ENCODE measurements around the gene KRTAP3-1. TPM values are rescaled to one million over a fixed set of nuclear protein-coding genes. Genes with fewer than 3 reads are reported as not detected.
"Not testable (repeated sequence)": the region's sequence is repeated elsewhere in the genome, so short reads cannot be mapped to it uniquely, and the experiment has no call there.

Gene KRTAP3-1
- total RNA-seq, 1 experiment from 2014 or later = not detected

- H3K4me3 ChIP-seq (replicated peaks in 1 of 2; ENCODE audit: low read depth in 1 of 2, low read length in 2 of 2); H2AFZ ChIP-seq (ENCODE audit: low read depth, low read length, poor library complexity, severe bottlenecking); DNase-seq (ENCODE audit: low read depth, low spot score); BruUV-seq (replicated peaks); H3K79me2 ChIP-seq (ENCODE audit: insufficient read depth, low read length); H3K9ac ChIP-seq (ENCODE audit: low read length); ATAC-seq; H3K9me3 ChIP-seq (ENCODE audit: control insufficient read depth in 1 of 2, insufficient read depth in 1 of 2, low read depth in 1 of 2, low read length in 2 of 2); RAD21 ChIA-PET (ENCODE audit: low non-redundant PET in 1 of 2, low total read pairs in 2 of 2, uncharacterized antibody in 2 of 2, unreplicated experiment in 2 of 2); H3K9me2 ChIP-seq (ENCODE audit: insufficient read depth); H3K27me3 ChIP-seq (ENCODE audit: insufficient read depth, low read length); H3K36me3 ChIP-seq (ENCODE audit: control insufficient read depth in 1 of 2, insufficient read depth in 2 of 2, low read length in 2 of 2); intact Hi-C loops (cut with micrococcal nuclease); POLR2A ChIA-PET; H3K4me2 ChIP-seq (ENCODE audit: low read length); H4K20me1 ChIP-seq (ENCODE audit: insufficient read depth); H3K27ac ChIP-seq (ENCODE audit: low read depth, low read length); CTCF ChIA-PET: not testable (repeated sequence)
- H3K4me1 ChIP-seq (ENCODE audit: control insufficient read depth in 1 of 2, insufficient read depth in 2 of 2, low read length in 2 of 2) = peaks cover 7 to 10% of the 10 kb centered on the region in 2 experiments; a peak in 2 of 4 replicates
These were observed 25.5 kb upstream of the KRTAP3-1 start, which contains the start of gene KRTAP1-3 for GRCh38 chr17:41034346-41034935. Gene KRTAP1-3 (minus strand): TSS chr17:41034874. CDS start chr17:41034821, 53 bp downstream.

DNA sequence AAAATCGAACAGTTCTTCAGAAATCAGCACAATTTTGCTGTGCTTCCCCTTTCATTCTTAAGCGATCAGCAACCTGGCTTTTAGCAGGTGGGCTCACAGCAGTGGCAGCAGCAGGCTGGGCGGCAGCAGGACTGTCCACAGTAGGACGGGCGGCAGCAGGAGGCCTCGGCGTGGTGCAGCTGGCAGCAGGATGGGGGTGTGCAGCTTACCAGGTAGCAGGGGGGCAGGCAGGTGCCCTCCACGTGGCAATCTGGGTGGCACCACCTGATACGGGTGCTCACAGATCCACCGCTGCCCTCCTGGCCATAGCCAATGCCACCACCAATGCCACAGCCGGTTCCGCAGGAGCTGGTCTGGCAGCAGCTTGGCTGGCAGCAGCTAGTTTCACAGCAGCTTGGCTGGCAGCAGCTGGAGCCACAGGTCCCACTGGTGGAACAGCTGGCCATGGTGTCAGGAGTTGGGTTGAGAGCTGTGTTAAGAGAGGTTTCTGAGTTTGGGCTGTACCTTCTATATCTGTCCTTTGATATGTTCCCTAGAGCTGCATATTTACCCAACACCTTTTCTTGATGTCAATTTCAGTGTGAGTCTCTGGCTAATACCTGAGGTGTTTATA is 20.8 kb upstream of the KRTAP3-1 start, which contains the start of gene KRTAP1-4:
Gene KRTAP1-4, minus strand, starts transcription at position 563 of the 613 bp plus-strand sequence. Its CDS starts 117 bp downstream, at position 446.
- intact Hi-C loops (cut with micrococcal nuclease) = no loop called here
- Histone ChIP-seq H3K36me3 (ENCODE audit: control insufficient read depth in 1 of 2, insufficient read depth in 2 of 2, low read length in 2 of 2) (no peaks in the 10 kb centered on the region), H3K9me2 (ENCODE audit: insufficient read depth) (no peaks in the 10 kb centered on the region), H3K27ac (ENCODE audit: low read depth, low read length) (no peak within 1 kb of the TSS), H3K4me2 (ENCODE audit: low read length) (no peak within 1 kb of the TSS), H2AFZ (ENCODE audit: low read depth, low read length, poor library complexity, severe bottlenecking) (no peak within 1 kb of the TSS), H4K20me1 (ENCODE audit: insufficient read depth) (no peaks in the 10 kb centered on the region), H3K4me3 (replicated peaks in 1 of 2; ENCODE audit: low read depth in 1 of 2, low read length in 2 of 2) (no peak within 1 kb of the TSS), H3K4me1 (ENCODE audit: control insufficient read depth in 1 of 2, insufficient read depth in 2 of 2, low read length in 2 of 2) (no peaks in the 10 kb centered on the region), H3K27me3 (ENCODE audit: insufficient read depth, low read length) (no peaks in the 10 kb centered on the region), H3K79me2 (ENCODE audit: insufficient read depth, low read length) (no peaks in the 10 kb centered on the region), H3K9ac (ENCODE audit: low read length) (no peak within 1 kb of the TSS), H3K9me3 (ENCODE audit: control insufficient read depth in 1 of 2, insufficient read depth in 1 of 2, low read depth in 1 of 2, low read length in 2 of 2) (no peaks in the 10 kb centered on the region)
- ChIA-PET RAD21 (ENCODE audit: low non-redundant PET in 1 of 2, low total read pairs in 2 of 2, uncharacterized antibody in 2 of 2, unreplicated experiment in 2 of 2) (no interaction called here), CTCF (interaction anchor here (1.2 kb wide), 1 partner anchor 10 kb away, joined by 3 read pairs; no protein-coding TSS in a partner anchor), POLR2A (no interaction called here)
- DNase-seq (ENCODE audit: low read depth, low spot score) (no peak), ATAC-seq (no peak)
- no TSS peak for BruUV-seq (replicated peaks)
- TF ChIP-seq ZFX (IDR thresholded peaks at IDR 0.05) (no peak), ELF1 (IDR thresholded peaks at IDR 0.05; ENCODE audit: borderline replicate concordance, low read depth) (no peak), ZNF274 (IDR thresholded peaks at IDR 0.05; ENCODE audit: low read depth, low read length) (no peak), POLR2AphosphoS5 (IDR thresholded peaks at IDR 0.05; ENCODE audit: low read depth, low read length) (no peak), JUND (IDR thresholded peaks at IDR 0.05) (no peak), CBX3 (IDR thresholded peaks at IDR 0.05; ENCODE audit: low read depth) (no peak)
